Keratinocyte (primary cell): ENCODE results near the gene MAP7. TPM values are rescaled to one million over a fixed set of nuclear protein-coding genes. Genes with fewer than 3 reads are reported as not detected.
A peak's percentile ranks its signal among the peaks of the same experiment; 100 is the strongest.

Experiments
- DNase-seq: peaks from one replicate; pipeline ENCODE4 v3.0.0-alpha.2; 2011; ENCODE audit warnings: low read depth, missing footprints, low spot score
- FAIRE-seq: peaks from 2 replicates; lab custom pipeline; 2011; peaks lifted over from hg19 to GRCh38; lab: Jason Lieb, UNC
- H2AFZ ChIP-seq: 2 replicates; pipeline ENCODE4 v1.6.0; 2012; ENCODE audit warnings: low read length, control low read depth, inconsistent platforms; ENCODE audit not compliant: control insufficient read depth
- H3K27ac ChIP-seq: 2 replicates; pipeline ENCODE4 v1.5.1; 2011; ENCODE audit warnings: low read length; ENCODE audit not compliant: control insufficient read depth, insufficient read depth
- H3K27me3 ChIP-seq: 3 replicates; pipeline ENCODE4 v1.6.0; 2011; ENCODE audit warnings: low read length; ENCODE audit not compliant: control insufficient read depth, insufficient read depth; ENCODE audit errors: extremely low read depth
- H3K36me3 ChIP-seq, 2 experiments: 2 replicates in 1 of 2; 3 replicates in 1 of 2; pipeline ENCODE4 v1.5.1; 2011; ENCODE audit warnings: low read length in 2 of 2, mild to moderate bottlenecking in 1 of 2; ENCODE audit not compliant: control insufficient read depth in 2 of 2, insufficient read depth in 2 of 2; ENCODE audit errors: extremely low read depth in 1 of 2
- H3K4me1 ChIP-seq: 3 replicates; pipeline ENCODE4 v1.5.1; 2011; ENCODE audit warnings: low read length; ENCODE audit not compliant: control insufficient read depth, insufficient read depth; ENCODE audit errors: extremely low read depth
- H3K4me2 ChIP-seq: 3 replicates; pipeline ENCODE4 v1.6.0; 2011; ENCODE audit warnings: low read depth, low read length; ENCODE audit not compliant: control insufficient read depth, insufficient read depth; ENCODE audit errors: extremely low read depth
- H3K4me3 ChIP-seq, 3 experiments: fragments of 200-600 bp in 1 of 3; sonication (generic) in 1 of 3; 2 replicates in 2 of 3; 3 replicates in 1 of 3; pipeline ENCODE4 v1.5.1; 2011 to 2016; ENCODE audit warnings: low read length in 3 of 3, mild to moderate bottlenecking in 3 of 3, control low read depth in 2 of 3, inconsistent platforms in 1 of 3, low read depth in 1 of 3, mixed read lengths in 1 of 3, mixed run types in 1 of 3, moderate library complexity in 1 of 3; ENCODE audit not compliant: control insufficient read depth in 2 of 3, insufficient read depth in 2 of 3; ENCODE audit errors: extremely low read depth in 1 of 3
- H3K79me2 ChIP-seq: 2 replicates; pipeline ENCODE4 v1.6.0; 2012; ENCODE audit warnings: low read length; ENCODE audit not compliant: control insufficient read depth, insufficient read depth
- H3K9ac ChIP-seq: 3 replicates; pipeline ENCODE4 v1.6.0; 2011; ENCODE audit warnings: low read length; ENCODE audit not compliant: control insufficient read depth, insufficient read depth; ENCODE audit errors: extremely low read depth
- H3K9me1 ChIP-seq: 3 replicates; pipeline ENCODE4 v1.6.0; 2011; ENCODE audit warnings: low read length; ENCODE audit not compliant: control insufficient read depth, insufficient read depth; ENCODE audit errors: extremely low read depth
- H3K9me3 ChIP-seq: 2 replicates; pipeline ENCODE4 v1.5.1; 2012; ENCODE audit warnings: low read depth, low read length; ENCODE audit not compliant: control insufficient read depth
- H4K20me1 ChIP-seq: 3 replicates; pipeline ENCODE4 v1.6.0; 2011; ENCODE audit warnings: low read length; ENCODE audit not compliant: control insufficient read depth, insufficient read depth; ENCODE audit errors: extremely low read depth
- EZH2 ChIP-seq: IDR thresholded peaks from one replicate; pipeline ENCODE4 v1.6.1; 2012; ENCODE audit warnings: inconsistent platforms, mild to moderate bottlenecking, low read length, moderate library complexity
- dilution Hi-C: fragments of 300-500 bp; cut with MboI; formaldehyde crosslinking; loops from one replicate; pipeline ENCODE4 v1.7.0; 2020; ENCODE audit warnings: low sequenced_read_pairs; ENCODE audit not compliant: extremely low pct_ligation_motif_present
- polyA plus RNA-seq, 5 experiments: library from polyadenylated mRNA; depleted of rRNA in 3 of 5; stranded (reverse) in 3 of 5; stranded (forward) in 1 of 5; unstranded in 1 of 5; fragments of >200 nt; gene quantifications; 1 replicate in 1 of 5; 2 replicates in 3 of 5; 3 replicates in 1 of 5; pipeline versions ENCODE4 v1.2.1 to v1.2.3, GENCODE V29; 2011 to 2012; ENCODE audit warnings: missing spikeins in 2 of 5, low read depth in 1 of 5, low replicate concordance in 1 of 5
- TF ChIP-seq, protein P1 (sequence below), 3 experiments: IDR thresholded peaks in 1 of 3; conservative IDR thresholded peaks in 1 of 3; optimal IDR thresholded peaks in 1 of 3; 2 replicates in 2 of 3; 3 replicates in 1 of 3; pipeline versions ENCODE3 to v1.5.1; 2011; ENCODE audit warnings: low read length in 3 of 3, mild to moderate bottlenecking in 3 of 3, moderate library complexity in 2 of 3, control low read depth in 1 of 3, inconsistent platforms in 1 of 3; ENCODE audit not compliant: insufficient read depth in 2 of 3; ENCODE audit errors: extremely low read depth in 1 of 3

MAP7 gene
- polyA plus RNA-seq, 1 donor (not counting 4 experiments of a cell fraction or from before 2014, with no cell fraction given): 11.8 TPM

DNA sequence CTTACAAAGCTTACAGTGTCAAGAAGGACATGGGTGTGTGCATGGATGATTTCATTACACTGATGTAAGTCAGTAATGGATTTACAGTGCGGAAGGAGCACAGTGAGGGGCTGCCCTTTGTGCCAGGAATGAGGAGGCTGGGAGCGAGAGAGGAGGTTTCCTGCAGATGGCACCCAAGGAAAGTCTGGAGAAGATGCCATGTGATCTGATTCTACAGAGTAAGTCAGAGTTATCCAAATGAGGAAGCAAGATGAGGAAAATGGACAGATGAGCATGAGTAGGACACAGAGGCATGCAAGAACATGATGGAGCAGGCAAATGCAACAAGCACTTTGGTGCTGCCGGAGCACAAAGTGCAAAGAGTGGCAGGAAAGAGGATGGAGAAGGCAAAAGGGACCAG is 29.7 kb downstream of the MAP7 start:
- peak overlapping the region; percentile 72 for H2AFZ ChIP-seq
- H3K4me2 ChIP-seq: peak overlapping the region; percentile 69
- H3K4me3 ChIP-seq: no peak overlapping the region
- H3K36me3 ChIP-seq: no peaks in the 10 kb centered on the region
- no peaks in the 10 kb centered on the region for H3K9me3 ChIP-seq
- peak overlapping the region; percentile 33 for H3K27ac ChIP-seq
- peaks cover 16% of the 10 kb centered on the region for H3K79me2 ChIP-seq
- no peaks in the 10 kb centered on the region for H4K20me1 ChIP-seq
- peak; percentile 55 for DNase-seq
- no peak for TF ChIP-seq EZH2
- TF ChIP-seq, protein P1, sequence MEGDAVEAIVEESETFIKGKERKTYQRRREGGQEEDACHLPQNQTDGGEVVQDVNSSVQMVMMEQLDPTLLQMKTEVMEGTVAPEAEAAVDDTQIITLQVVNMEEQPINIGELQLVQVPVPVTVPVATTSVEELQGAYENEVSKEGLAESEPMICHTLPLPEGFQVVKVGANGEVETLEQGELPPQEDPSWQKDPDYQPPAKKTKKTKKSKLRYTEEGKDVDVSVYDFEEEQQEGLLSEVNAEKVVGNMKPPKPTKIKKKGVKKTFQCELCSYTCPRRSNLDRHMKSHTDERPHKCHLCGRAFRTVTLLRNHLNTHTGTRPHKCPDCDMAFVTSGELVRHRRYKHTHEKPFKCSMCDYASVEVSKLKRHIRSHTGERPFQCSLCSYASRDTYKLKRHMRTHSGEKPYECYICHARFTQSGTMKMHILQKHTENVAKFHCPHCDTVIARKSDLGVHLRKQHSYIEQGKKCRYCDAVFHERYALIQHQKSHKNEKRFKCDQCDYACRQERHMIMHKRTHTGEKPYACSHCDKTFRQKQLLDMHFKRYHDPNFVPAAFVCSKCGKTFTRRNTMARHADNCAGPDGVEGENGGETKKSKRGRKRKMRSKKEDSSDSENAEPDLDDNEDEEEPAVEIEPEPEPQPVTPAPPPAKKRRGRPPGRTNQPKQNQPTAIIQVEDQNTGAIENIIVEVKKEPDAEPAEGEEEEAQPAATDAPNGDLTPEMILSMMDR (optimal IDR thresholded peaks at IDR 0.05 in 1 of 3, IDR thresholded peaks at IDR 0.05 in 1 of 3, conservative IDR thresholded peaks at IDR 0.05 in 1 of 3; ENCODE audit: extremely low read depth in 1 of 3, insufficient read depth in 2 of 3, low read length in 3 of 3): peak; percentile 14 to 50 (median 20)
- peaks cover 23% of the 10 kb centered on the region for H3K4me1 ChIP-seq
- no peaks in the 10 kb centered on the region for H3K27me3 ChIP-seq
- H3K9ac ChIP-seq: no peak overlapping the region
- H3K9me1 ChIP-seq: no peaks in the 10 kb centered on the region
- dilution Hi-C loops: no loop called here
- FAIRE-seq: peak; percentile 98

DNA sequence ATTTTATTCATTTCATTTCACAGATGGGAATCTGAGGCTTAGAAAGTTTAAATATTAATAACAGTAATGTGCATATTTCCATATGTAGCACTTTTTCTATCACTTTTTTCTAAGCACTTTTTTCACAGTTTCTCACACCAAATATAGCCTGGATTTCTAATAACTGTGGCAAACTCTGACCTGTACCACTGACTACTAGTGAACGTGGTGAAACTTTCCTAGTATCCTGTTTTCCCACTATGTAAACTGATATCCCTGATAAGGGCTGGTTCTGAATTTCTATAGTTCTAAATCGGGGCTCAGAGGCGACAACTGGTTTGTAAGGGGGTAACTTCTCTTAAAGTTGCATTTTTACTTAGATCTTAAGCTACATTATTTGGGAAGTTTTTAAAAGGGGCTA is 32.6 kb downstream of the MAP7 start:
- H3K36me3 ChIP-seq: no peaks in the 10 kb centered on the region
- DNase-seq (no peak), FAIRE-seq (no peak)
- no peak overlapping the region for H3K4me3 ChIP-seq
- H3K4me2 ChIP-seq: no peak overlapping the region
- TF ChIP-seq, protein P1 (optimal IDR thresholded peaks at IDR 0.05 in 1 of 3, IDR thresholded peaks at IDR 0.05 in 1 of 3, conservative IDR thresholded peaks at IDR 0.05 in 1 of 3; ENCODE audit: extremely low read depth in 1 of 3, insufficient read depth in 2 of 3, low read length in 3 of 3): no peak
- TF ChIP-seq EZH2: no peak
- no peaks in the 10 kb centered on the region for H3K9me1 ChIP-seq
- peaks cover 19% of the 10 kb centered on the region for H3K4me1 ChIP-seq
- no peaks in the 10 kb centered on the region for H4K20me1 ChIP-seq
- no peak overlapping the region for H3K27ac ChIP-seq
- dilution Hi-C loops: no loop called here
- H2AFZ ChIP-seq: no peak overlapping the region
- H3K9me3 ChIP-seq: no peaks in the 10 kb centered on the region
- no peak overlapping the region for H3K9ac ChIP-seq
- peaks cover 8% of the 10 kb centered on the region for H3K79me2 ChIP-seq
- H3K27me3 ChIP-seq: no peaks in the 10 kb centered on the region
